Left ventricle myocardium superior (tissue), 1 donor: ENCODE data around the gene L1CAM. TPM values are rescaled to one million over a fixed set of nuclear protein-coding genes. Genes with fewer than 3 reads are reported as not detected.
A peak's percentile ranks its signal among the peaks of the same experiment; 100 is the strongest.

ENCODE experiments used
- ATAC-seq: fragments of 200-7000 bp; cut with Tn5 transposase; one replicate; pipeline ENCODE4 v1.9.1; 2020; ENCODE audit warnings: mild to moderate bottlenecking, moderate library complexity
- DNase-seq: peaks from one replicate; pipeline ENCODE4 v3.0.0-alpha.2; 2020
- intact Hi-C: fragments of 100-400 bp; cut with micrococcal nuclease; formaldehyde crosslinking; loops from one replicate; pipeline ENCODE4 v1.11.0; 2022
- total RNA-seq: library from RNA; stranded (reverse); fragmentation: NEBNext Ultra II Directional; extraction: Animal tissue kit (Norgen Biotek cat#: 25700); gene quantifications from one replicate; pipeline ENCODE4 v1.2.1, GENCODE V29; 2021
- donor health status: DM: no; HTN: yes; CAD: no; lungs with severe emphysema.

L1CAM gene
- total RNA-seq, 1 donor from 2014 or later: 4.8 TPM

DNA sequence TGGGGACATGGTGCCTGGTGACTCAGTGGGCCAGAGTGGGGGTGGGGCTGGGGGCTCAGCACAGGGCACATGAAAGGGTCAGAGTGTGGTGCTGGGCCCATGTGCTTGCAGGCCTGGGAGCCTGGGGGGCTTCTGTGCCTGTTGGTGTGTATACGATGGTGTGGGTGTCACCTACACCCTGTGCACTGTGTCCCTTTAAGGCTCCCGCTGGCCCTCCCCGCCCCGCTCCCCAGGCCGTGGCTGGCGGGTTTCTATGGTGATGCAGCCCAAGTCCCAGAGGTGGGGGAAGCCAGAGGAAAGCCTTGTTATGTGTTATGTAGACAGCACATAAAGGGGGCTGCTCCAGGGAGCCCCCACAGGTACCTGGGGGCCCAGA is 5.5 kb downstream of the L1CAM start:
- no peak for DNase-seq
- intact Hi-C loops: no loop called here
- ATAC-seq: no peak

- intact Hi-C loops: no loop called here
These were observed 6.1 kb downstream of the L1CAM start for GRCh38 chrX:153879741-153880439.

DNA sequence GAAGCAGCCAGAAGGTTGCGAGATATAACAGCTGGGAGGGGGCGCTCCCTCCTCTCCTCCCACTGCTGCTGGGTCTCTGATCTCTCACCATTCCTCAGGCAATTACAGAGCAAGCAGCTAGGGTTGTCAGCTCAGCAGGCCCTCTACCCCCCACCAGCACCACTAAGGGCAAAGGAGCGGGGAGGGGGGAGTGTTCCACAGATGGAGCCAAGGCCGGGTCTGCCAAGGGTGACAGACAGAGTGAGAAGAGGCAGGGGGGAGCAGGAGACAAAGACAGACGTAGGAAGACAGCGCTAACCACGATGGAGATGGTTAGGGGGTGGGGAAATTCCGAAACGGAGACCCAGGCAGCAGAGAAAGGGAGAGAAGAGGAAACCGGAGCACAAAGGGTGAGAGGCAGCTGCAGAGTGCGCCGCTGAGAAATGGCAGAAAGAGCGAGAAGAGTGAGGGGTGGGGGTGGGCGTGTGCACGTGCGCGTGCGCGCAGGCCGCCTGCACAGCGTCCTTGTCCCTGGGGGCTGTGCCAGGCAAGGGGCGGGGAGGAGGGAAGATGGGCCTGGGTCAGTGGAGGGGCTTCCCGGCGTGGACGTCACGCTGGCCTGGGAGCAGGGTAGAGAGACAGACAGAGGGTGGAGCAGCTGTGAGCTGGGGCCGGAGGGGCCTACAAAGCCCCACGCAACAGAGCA is 6.9 kb downstream of the L1CAM start:
- DNase-seq (no peak), ATAC-seq (no peak)
- intact Hi-C loops: no loop called here

More at GRCh38 chrX:153879741-153880439, 6.1 kb downstream of the L1CAM start:
- ATAC-seq (no peak), DNase-seq (no peak)

DNA sequence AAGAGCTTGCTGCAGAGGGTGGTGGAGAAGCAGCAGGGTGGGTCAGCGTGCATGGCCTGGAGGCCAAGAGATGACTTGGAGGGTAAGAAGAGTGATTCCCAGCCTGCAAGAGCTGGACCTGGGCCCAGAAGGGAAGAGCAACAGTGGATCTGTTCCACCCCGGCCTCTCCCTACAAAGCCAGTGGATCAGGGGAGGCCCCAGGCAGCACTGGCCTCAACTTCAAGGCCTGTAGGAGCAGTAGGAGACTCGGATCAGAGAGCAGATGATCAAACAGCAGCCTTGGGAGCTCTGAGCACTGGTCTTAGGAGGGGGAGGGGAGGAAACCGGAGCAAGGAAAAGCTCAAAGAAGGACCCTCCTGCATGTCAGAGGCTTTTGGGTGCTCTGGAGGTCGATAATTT is 7.6 kb downstream of the L1CAM start:
- ATAC-seq (no peak), DNase-seq (no peak)
- intact Hi-C loops: no loop called here

- ATAC-seq: no peak
- intact Hi-C loops: no loop called here
These were observed 8.3 kb downstream of the L1CAM start for GRCh38 chrX:153877571-153878261.

GRCh38 chrX:153876112-153876491 is 9.9 kb downstream of the L1CAM start:
- intact Hi-C loops: no loop called here
- DNase-seq: no peak
- no peak for ATAC-seq

More at GRCh38 chrX:153877571-153878261, 8.3 kb downstream of the L1CAM start:
- DNase-seq: no peak

- DNase-seq (peak; percentile 66), ATAC-seq (peak; percentile 80)
- intact Hi-C loops: no loop called here
These were observed 10.4 kb downstream of the L1CAM start for GRCh38 chrX:153875391-153876111.

- no peak for DNase-seq
- intact Hi-C loops: no loop called here
- no peak for ATAC-seq
These were observed 11.4 kb downstream of the L1CAM start for GRCh38 chrX:153874366-153875125.

DNA sequence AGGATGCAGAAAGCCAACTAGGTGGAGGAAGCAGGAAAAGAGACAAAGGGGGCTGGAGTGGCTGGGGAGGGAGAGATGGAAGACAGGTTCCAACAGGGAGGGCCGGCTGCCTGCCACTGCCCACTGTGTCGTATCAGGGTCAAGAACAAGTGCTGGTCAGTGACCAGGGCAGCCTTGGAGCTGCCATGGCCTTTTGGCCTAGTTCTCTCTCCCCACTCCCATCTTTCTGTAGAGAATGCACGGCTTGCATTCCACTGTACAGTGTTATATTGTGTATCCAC is 11.9 kb downstream of the L1CAM start:
- intact Hi-C loops: no loop called here
- DNase-seq (no peak), ATAC-seq (no peak)

GRCh38 chrX:153873282-153874084 is 12.5 kb downstream of the L1CAM start:
- DNase-seq: no peak
- intact Hi-C loops: no loop called here
- no peak for ATAC-seq

- intact Hi-C loops: no loop called here
- no peak for DNase-seq
- no peak for ATAC-seq
These were observed 13.8 kb downstream of the L1CAM start for GRCh38 chrX:153871946-153872878.

DNA sequence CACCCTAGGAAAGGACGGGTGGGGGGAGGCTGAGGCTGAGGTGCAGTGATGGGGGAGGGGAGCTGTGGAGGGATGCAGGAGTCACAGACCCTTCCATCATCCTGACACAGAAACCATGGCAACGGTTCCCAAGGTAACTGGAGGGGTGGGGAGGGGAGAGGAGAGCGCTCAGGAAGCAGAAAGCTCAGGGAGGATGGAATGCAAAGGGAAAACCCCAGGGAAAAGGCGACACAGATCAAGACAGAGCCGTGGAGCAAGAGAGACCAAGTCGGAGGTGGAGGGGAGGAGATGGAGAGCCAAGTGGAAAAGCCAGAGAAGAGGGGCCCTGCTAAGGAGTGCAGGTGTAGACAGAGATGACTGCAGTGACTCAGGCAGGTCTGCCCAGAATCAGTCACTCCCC is 14.5 kb downstream of the L1CAM start:
- DNase-seq (no peak), ATAC-seq (no peak)
- intact Hi-C loops: no loop called here

DNA sequence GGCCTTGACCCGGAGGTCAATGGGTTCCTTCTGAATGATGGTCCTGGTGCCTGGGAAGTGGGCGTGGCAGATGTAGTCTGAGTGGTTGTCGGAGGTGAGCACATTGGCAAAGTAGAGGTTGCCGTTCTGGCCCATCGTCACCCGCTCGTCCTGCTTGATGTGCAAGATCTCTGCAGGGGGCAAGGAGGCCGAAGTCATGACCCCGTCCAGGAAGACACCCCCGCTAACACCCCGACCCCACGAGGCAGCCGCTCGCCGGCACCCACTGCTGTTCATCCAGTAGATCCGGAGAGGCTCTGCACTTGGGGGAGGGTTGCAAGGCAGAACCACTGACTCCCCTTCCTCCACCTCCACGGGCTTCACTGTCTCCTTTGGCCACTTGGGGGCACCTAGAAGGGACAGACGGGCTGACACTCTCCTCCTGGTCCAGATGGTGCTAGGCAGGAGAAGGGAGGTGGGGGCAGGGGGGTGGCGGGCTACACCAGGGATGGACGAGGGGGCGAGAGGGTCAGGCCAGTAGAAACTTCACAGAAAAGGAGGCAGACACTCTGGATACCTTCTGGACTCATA is 15.1 kb downstream of the L1CAM start:
- no peak for DNase-seq
- ATAC-seq: no peak
- intact Hi-C loops: no loop called here

DNA sequence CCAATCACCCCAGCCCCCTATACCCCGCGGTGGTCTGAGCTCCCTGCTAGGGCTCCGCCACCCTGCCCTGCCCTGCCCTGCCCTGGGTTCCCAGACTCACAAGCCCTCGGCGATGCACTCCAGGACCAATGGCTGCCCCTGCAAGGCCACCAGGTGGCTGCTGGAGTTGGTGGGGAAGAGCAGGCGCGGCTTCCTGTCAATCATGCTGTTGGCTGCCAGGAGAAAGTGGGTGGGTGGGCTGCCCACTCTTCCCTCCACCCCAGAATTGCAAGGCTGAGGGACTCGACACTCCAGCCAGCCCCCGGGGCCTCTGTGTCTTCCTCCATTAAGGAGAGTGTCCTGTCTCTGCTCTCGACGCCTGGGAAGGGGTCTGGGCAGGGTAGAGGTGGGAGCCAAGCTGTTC is 15.7 kb downstream of the L1CAM start:
- ATAC-seq: no peak
- intact Hi-C loops: no loop called here
- no peak for DNase-seq

DNA sequence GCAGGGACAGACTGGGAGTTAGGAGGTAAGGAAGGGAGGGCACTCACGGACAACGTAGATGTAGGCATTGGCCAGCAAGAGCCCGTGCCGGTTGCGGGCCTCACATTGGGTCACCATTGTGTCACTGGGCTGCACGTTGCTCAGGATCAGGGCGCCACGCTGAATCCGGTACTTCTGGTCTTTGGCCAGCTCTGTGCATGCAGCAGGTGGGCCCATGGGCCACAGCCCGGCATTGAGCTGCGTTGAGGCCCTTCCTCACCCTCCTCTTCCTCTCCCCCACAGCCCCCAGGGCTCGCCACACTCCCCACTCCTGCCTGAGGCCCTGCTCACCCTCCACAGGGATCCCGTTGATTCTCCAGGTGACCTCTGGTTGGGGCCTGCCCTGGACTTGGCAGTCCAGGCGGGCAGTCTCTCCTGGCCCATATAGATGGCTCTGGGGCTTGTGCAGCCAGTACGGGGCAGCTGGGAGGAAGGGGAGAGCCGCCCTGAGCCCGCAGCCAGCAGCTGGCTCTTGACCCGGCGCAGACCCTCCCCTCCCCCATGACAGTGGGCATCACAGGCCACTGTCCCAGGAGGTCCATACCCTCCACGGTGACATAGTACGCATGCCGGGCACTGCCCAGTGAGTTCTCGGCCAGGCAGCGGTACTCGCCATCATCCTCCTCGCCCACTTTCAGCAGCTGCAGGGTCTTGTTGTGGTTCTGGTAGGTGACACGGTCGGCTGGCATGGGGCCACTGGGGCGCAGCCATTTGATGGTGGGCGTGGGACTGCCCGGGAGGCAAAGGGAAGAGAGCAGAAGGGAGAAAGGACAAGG is 16.3 kb downstream of the L1CAM start:
- ATAC-seq: no peak
- no peak for DNase-seq

More for the DNA sequence above, 16.3 kb downstream of the L1CAM start:
- intact Hi-C loops: no loop called here
